Natural killer cell (primary cell): Measurements from ENCODE around the gene ELOVL1. TPM values are rescaled to one million over a fixed set of nuclear protein-coding genes. Genes with fewer than 3 reads are reported as not detected.

Experiments
- ATAC-seq, 3 donors: fragments of 150-1000 bp in 2 of 3; fragments of 200-7000 bp in 1 of 3; cut with Tn5 transposase; 1 replicate in 1 of 3; 2 replicates in 2 of 3; pipeline ENCODE4 v1.10.0; 2021; ENCODE audit warnings: mild to moderate bottlenecking in 2 of 3, moderate library complexity in 2 of 3
- DNase-seq, 2 donors: peaks; one replicate each; pipeline versions ENCODE4 v3.0.0 to v3.0.0-alpha.2; 2013 to 2021; ENCODE audit warnings: mixed read lengths in 1 of 2
- H3K27ac ChIP-seq: one replicate; pipeline ENCODE4 v1.5.1; 2013; ENCODE audit warnings: mild to moderate bottlenecking, low read length
- H3K27me3 ChIP-seq: one replicate; pipeline ENCODE4 v1.6.1; 2013; ENCODE audit warnings: low read length; ENCODE audit not compliant: control insufficient read depth, insufficient read depth
- H3K36me3 ChIP-seq: one replicate; pipeline ENCODE4 v1.6.1; 2013; ENCODE audit warnings: low read length; ENCODE audit not compliant: control insufficient read depth, insufficient read depth
- H3K4me1 ChIP-seq: one replicate; pipeline ENCODE4 v1.6.1; 2013; ENCODE audit warnings: low read length; ENCODE audit not compliant: control insufficient read depth, insufficient read depth
- H3K4me3 ChIP-seq: one replicate; pipeline ENCODE4 v1.5.1; 2013; ENCODE audit warnings: low read length
- H3K9me3 ChIP-seq: one replicate; pipeline ENCODE4 v1.6.1; 2013; ENCODE audit warnings: low read length; ENCODE audit not compliant: control insufficient read depth, insufficient read depth
- H3K27ac Mint-ChIP-seq, 2 donors: one replicate each; pipeline ENCODE4 v1.8.0; 2022; ENCODE audit warnings: mild to moderate bottlenecking in 2 of 2, mixed read lengths in 2 of 2, moderate library complexity in 1 of 2
- H3K27me3 Mint-ChIP-seq, 2 donors: one replicate each; pipeline ENCODE4 v1.8.0; 2022; ENCODE audit warnings: low read depth in 2 of 2, mixed read lengths in 2 of 2
- H3K36me3 Mint-ChIP-seq: one replicate; pipeline ENCODE4 v1.8.0; 2022; ENCODE audit warnings: mixed read lengths
- H3K4me1 Mint-ChIP-seq, 2 donors: one replicate each; pipeline ENCODE4 v1.8.0; 2022; ENCODE audit warnings: mixed read lengths in 2 of 2
- H3K4me3 Mint-ChIP-seq: one replicate; pipeline ENCODE4 v1.8.0; 2022; ENCODE audit warnings: mild to moderate bottlenecking, moderate library complexity, mixed read lengths
- H3K9me3 Mint-ChIP-seq, 2 donors: one replicate each; pipeline ENCODE4 v1.8.0; 2022; ENCODE audit warnings: mixed read lengths in 2 of 2
- CTCF ChIP-seq: fragments of 200-600 bp; IDR thresholded peaks from one replicate; pipeline ENCODE4 v1.8.0; 2022; ENCODE audit warnings: antibody characterized with exemption
- WGBS: methylation state at CpG from one replicate; pipeline ENCODE4 v1.1.7; 2013; ENCODE audit warnings: missing lambda C conversion rate; ENCODE audit not compliant: insufficient coverage; 5-methylcytosine and 5-hydroxymethylcytosine counted together
- intact Hi-C: fragments of 100-400 bp; cut with micrococcal nuclease; formaldehyde crosslinking; loops from one replicate; pipeline ENCODE4 v1.14.2; 2022
- total RNA-seq, 4 donors: library from RNA; stranded (reverse); fragments of 120-200 nt in 1 of 4; gene quantifications; one replicate each; pipeline versions ENCODE4 v1.2.3 to v1.2.4, GENCODE V29; 2013 to 2022

Gene ELOVL1
- total RNA-seq, 3 donors from 2014 or later (not counting 1 experiment from before 2014, with no cell fraction given): 53.2 to 73.0 (median 67.5) TPM

DNA sequence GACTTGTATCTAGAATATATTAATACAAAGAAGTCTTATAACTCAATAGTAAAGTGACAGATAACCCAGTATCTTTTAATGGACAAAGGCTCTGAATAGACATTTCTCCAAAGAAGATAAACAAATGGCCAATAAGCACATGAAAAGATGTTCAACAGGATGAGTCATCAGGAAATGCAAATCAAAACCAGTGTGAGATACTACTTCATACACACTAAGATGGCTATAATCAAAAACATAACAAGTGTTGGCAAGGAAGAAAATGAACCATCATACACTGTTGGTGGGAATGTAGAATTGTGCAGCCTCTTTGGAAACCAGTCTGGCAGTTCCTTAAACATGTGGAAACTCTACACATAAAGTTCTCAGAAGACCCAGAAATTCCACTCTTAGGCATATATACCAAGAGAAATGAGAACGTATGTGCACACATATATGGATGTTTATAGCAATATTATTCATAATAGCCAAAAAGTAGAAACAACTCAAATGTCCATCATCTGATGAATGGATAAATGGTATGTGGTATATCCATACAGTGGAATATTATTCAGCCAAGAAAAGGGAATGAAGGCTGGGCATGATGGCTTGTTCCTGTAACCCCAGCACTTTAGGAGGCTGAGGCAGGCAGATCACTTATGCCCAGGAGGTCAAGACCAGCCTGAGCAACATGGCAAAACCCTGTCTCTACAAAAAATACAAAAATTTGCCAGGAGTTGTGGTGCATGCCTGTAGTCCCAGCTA lies 40.1 kb downstream of the ELOVL1 start:
- TF ChIP-seq CTCF: no peak
- Mint-ChIP-seq H3K27ac (no peak overlapping the region), H3K4me3 (no peak overlapping the region), H3K9me3 (no peaks in the 10 kb centered on the region), H3K27me3 (no peaks in the 10 kb centered on the region), H3K36me3 (peaks cover 11% of the 10 kb centered on the region), H3K4me1 (peaks cover 9% of the 10 kb centered on the region in 2 donors)
- peaks cover 7% of the 10 kb centered on the region for H3K9me3 ChIP-seq
- no CpG with 5 or more reads among the region's 1 CpG for WGBS
- no peaks in the 10 kb centered on the region for H3K4me1 ChIP-seq
- no peak for ATAC-seq
- H3K4me3 ChIP-seq: no peak overlapping the region
- no peaks in the 10 kb centered on the region for H3K36me3 ChIP-seq
- H3K27ac ChIP-seq: no peak overlapping the region
- no peak for DNase-seq
- intact Hi-C loops: no loop called here
- H3K27me3 ChIP-seq: no peaks in the 10 kb centered on the region

- peaks cover 9% of the 10 kb centered on the region in 2 donors for H3K4me1 Mint-ChIP-seq
- H3K4me3 Mint-ChIP-seq: no peak overlapping the region
- H3K4me1 ChIP-seq: no peaks in the 10 kb centered on the region
- no peak for TF ChIP-seq CTCF
- H3K27ac ChIP-seq: no peak overlapping the region
- peaks cover 7% of the 10 kb centered on the region for H3K9me3 ChIP-seq
- H3K4me3 ChIP-seq: no peak overlapping the region
- H3K36me3 ChIP-seq: no peaks in the 10 kb centered on the region
- H3K27me3 Mint-ChIP-seq: no peaks in the 10 kb centered on the region
- no peak overlapping the region for H3K27ac Mint-ChIP-seq
- H3K36me3 Mint-ChIP-seq: peaks cover 11% of the 10 kb centered on the region
- H3K27me3 ChIP-seq: no peaks in the 10 kb centered on the region
- DNase-seq (no peak), ATAC-seq (no peak)
- intact Hi-C loops: no loop called here
- no peaks in the 10 kb centered on the region for H3K9me3 Mint-ChIP-seq
Observed at GRCh38 chr1:43325381-43325780, 42.4 kb downstream of the ELOVL1 start.

GRCh38 chr1:43324810-43325209 lies 43.0 kb downstream of the ELOVL1 start:
- peaks cover 7% of the 10 kb centered on the region for H3K9me3 ChIP-seq
- H3K27ac Mint-ChIP-seq: no peak overlapping the region
- peaks cover 9 to 13% of the 10 kb centered on the region in 2 donors for H3K4me1 Mint-ChIP-seq

More at GRCh38 chr1:43324810-43325209, 43.0 kb downstream of the ELOVL1 start:
- Mint-ChIP-seq H3K36me3 (peaks cover 11% of the 10 kb centered on the region), H3K27me3 (no peaks in the 10 kb centered on the region), H3K9me3 (no peaks in the 10 kb centered on the region), H3K4me3 (no peak overlapping the region)
- H3K4me3 ChIP-seq: no peak overlapping the region
- no peaks in the 10 kb centered on the region for H3K4me1 ChIP-seq
- intact Hi-C loops: no loop called here
- no peak for TF ChIP-seq CTCF
- no peaks in the 10 kb centered on the region for H3K27me3 ChIP-seq
- DNase-seq (no peak), ATAC-seq (no peak)
- WGBS: 81% methylated on average over 1 of the region's 1 CpG
- no peaks in the 10 kb centered on the region for H3K36me3 ChIP-seq
- H3K27ac ChIP-seq: no peak overlapping the region
